GM12878 (cell line): ENCODE results near the gene ARL5A. TPM values are rescaled to one million over a fixed set of nuclear protein-coding genes. Genes with fewer than 3 reads are reported as not detected.

Experiments
- CBX3 ChIP-seq: fragments of 200-600 bp; sonication (generic); IDR thresholded peaks from 2 replicates; pipeline ENCODE4 v1.6.1; 2016; ENCODE audit warnings: low read depth, borderline replicate concordance
- HDGF ChIP-seq: fragments of 450-650 bp; IDR thresholded peaks from 2 replicates; pipeline ENCODE4 v1.6.1; 2016; ENCODE audit warnings: antibody characterized with exemption
- JUNB ChIP-seq: IDR thresholded peaks from 2 replicates; pipeline ENCODE4 v1.6.1; 2016; ENCODE audit warnings: antibody characterized with exemption, mild to moderate bottlenecking
- KLF5 ChIP-seq: fragments of 450-650 bp; IDR thresholded peaks from 2 replicates; pipeline ENCODE4 v1.6.1; 2014; ENCODE audit warnings: mild to moderate bottlenecking; ENCODE audit not compliant: partially characterized antibody
- MXI1 ChIP-seq: fragments of 150-350 bp; IDR thresholded peaks from 2 replicates; pipeline ENCODE4 v1.6.1; 2011; ENCODE audit warnings: low read depth, mild to moderate bottlenecking, inconsistent platforms, low read length, improper control_type of control experiment
- NKRF ChIP-seq: fragments of 450-650 bp; conservative IDR thresholded peaks from 2 replicates; pipeline ENCODE4 v1.6.1; 2017; ENCODE audit warnings: mild to moderate bottlenecking, moderate library complexity
- RB1 ChIP-seq: fragments of 450-650 bp; formaldehyde crosslinking; IDR thresholded peaks from 2 replicates; pipeline ENCODE4 v1.6.1; 2017; ENCODE audit warnings: mild to moderate bottlenecking, borderline replicate concordance
- RELB ChIP-seq: fragments of 450-650 bp; IDR thresholded peaks from 2 replicates; pipeline ENCODE4 v1.6.1; 2017; ENCODE audit warnings: low read depth, mild to moderate bottlenecking, moderate library complexity
- REST ChIP-seq: IDR thresholded peaks from 2 replicates; pipeline ENCODE4 v1.6.1; 2012; ENCODE audit warnings: mild to moderate bottlenecking, low read depth, low read length
- RFX5 ChIP-seq: IDR thresholded peaks from 2 replicates; pipeline ENCODE4 v1.6.1; 2011; ENCODE audit warnings: low read depth, low read length, improper control_type of control experiment
- SP1 ChIP-seq: IDR thresholded peaks from one replicate; pipeline ENCODE4 v1.6.1; 2011; ENCODE audit warnings: low read depth, low read length
- WRNIP1 ChIP-seq: IDR thresholded peaks from 2 replicates; pipeline ENCODE4 v1.6.1; 2011; ENCODE audit warnings: low read depth, low read length, improper control_type of control experiment, borderline replicate concordance
- YY1 ChIP-seq: IDR thresholded peaks from 2 replicates; pipeline ENCODE4 v1.6.1; 2011; ENCODE audit warnings: low read depth, mild to moderate bottlenecking, low read length
- ZBED1 ChIP-seq: IDR thresholded peaks from 2 replicates; pipeline ENCODE4 v1.6.1; 2016; ENCODE audit warnings: borderline replicate concordance
- ZBTB40 ChIP-seq: fragments of 450-650 bp; IDR thresholded peaks from 2 replicates; pipeline ENCODE4 v1.6.1; 2016; ENCODE audit warnings: mild to moderate bottlenecking, moderate library complexity, borderline replicate concordance
- ZNF274 ChIP-seq: IDR thresholded peaks from one replicate; pipeline ENCODE4 v1.8.0; 2011; ENCODE audit not compliant: insufficient read length, insufficient read depth
- ZSCAN29 ChIP-seq: fragments of 450-650 bp; IDR thresholded peaks from 2 replicates; pipeline ENCODE4 v1.6.1; 2017; ENCODE audit warnings: mild to moderate bottlenecking, moderate library complexity
- polyA plus RNA-seq, 11 experiments: library from polyadenylated mRNA; depleted of rRNA in 4 of 11; unstranded in 6 of 11; stranded (reverse) in 5 of 11; fragments of >200 nt; fragmentation: Nextera tagmentation in 4 of 11; fragmentation: Illumina TruSeq in 1 of 11; extraction: Ambion mirVana in 4 of 11; extraction: Trizol in 1 of 11; gene quantifications; 1 replicate in 1 of 11; 2 replicates in 10 of 11; pipeline versions ENCODE4 v1.2.1 to v1.2.3, GENCODE V29; 2011 to 2016; ENCODE audit warnings: inconsistent platforms in 2 of 11, missing spikeins in 2 of 11, low read depth in 1 of 11
- total RNA-seq, 4 experiments: library from RNA; depleted of rRNA in 3 of 4; stranded (reverse); fragments of >200 nt in 3 of 4; fragmentation: Illumina TruSeq in 1 of 4; extraction: Trizol in 1 of 4; gene quantifications; 2 replicates each; pipeline versions ENCODE4 v1.2.1 to v1.2.3, GENCODE V29; 2013 to 2021

ARL5A gene
- total and polyA plus RNA-seq, 10 of the 15 experiments (the other 5 are each of a cell fraction or from before 2014, with no cell fraction given): 9.4 to 52.9 (median 32.0) TPM

GRCh38 chr2:151828143-151828889 is at the start of gene ARL5A (continued):
- no peak for TF ChIP-seq KLF5
- no peak for TF ChIP-seq CBX3
- no peak for TF ChIP-seq REST
- TF ChIP-seq NKRF: peak; percentile 77
- TF ChIP-seq RB1: peak; percentile 67; the same call in 1 of the 2 replicates
- TF ChIP-seq JUNB: no peak
- TF ChIP-seq WRNIP1: peak; percentile 82; the same call in 1 of the 2 replicates
- TF ChIP-seq ZBED1: peak; percentile 33; the same call in 1 of the 2 replicates
- TF ChIP-seq RELB: peak; percentile 40; the same call in 1 of the 2 replicates
- TF ChIP-seq MXI1: no peak; the same call in 1 of the 2 replicates
- TF ChIP-seq SP1: peak; percentile 57
- no peak for TF ChIP-seq ZNF274
- no peak for TF ChIP-seq RFX5
- TF ChIP-seq HDGF: peak; percentile 62; the same call in 1 of the 2 replicates
- no peak; the same call in 1 of the 2 replicates for TF ChIP-seq ZBTB40
- TF ChIP-seq YY1: peak; percentile 86
- TF ChIP-seq ZSCAN29: peak; percentile 62; the same call in 1 of the 2 replicates
